ENCODE results near the gene CCDC34.

- TF ChIP-seq CTCF (conservative IDR thresholded peaks at IDR 0.05 in 1 of 2, IDR thresholded peaks at IDR 0.05 in 1 of 2; ENCODE audit: extremely low read depth in 1 of 2, insufficient read depth in 1 of 2, low read depth in 1 of 2, low read length in 2 of 2) (no peak), EZH2 (IDR thresholded peaks at IDR 0.05; ENCODE audit: borderline replicate concordance, low read length) (no peak)
These were observed 45.3 kb downstream of the CCDC34 start for GRCh38 chr11:27317751-27318150.

All from mammary epithelial cell (primary cell).